Measurements from ENCODE around the gene TRABD2B. TPM values are rescaled to one million over a fixed set of nuclear protein-coding genes. Genes with fewer than 3 reads are reported as not detected.

TRABD2B gene
- total RNA-seq, 4 donors from 2014 or later = 0.83 to 2.6 (median 1.9) TPM

DNA sequence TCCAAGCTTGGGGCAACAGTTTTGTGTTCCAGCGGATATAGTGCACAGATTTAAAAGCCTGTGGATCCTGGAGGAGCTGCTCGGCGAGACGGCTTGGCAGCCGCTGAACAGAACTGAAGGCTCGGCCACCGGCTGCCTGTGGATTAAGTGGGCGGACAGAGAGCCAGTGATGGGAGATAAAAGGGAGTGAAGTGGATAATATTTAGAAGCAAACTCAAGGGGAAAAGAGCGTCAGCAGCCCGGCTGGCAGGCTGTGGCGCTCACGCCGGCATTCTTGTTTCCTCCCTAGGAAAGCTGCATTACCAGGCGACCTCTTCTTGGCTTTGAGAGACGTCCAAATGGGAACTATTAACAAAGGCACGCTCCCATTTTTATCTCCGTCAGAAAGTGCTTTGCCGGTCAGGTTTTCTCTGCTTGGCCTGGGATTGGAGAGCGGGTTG lies 10.4 kb downstream of the TRABD2B start:
- H3K9me3 ChIP-seq = no peaks in the 10 kb centered on the region
- no peaks in the 10 kb centered on the region for H3K36me3 ChIP-seq
- H3K4me1 ChIP-seq = peaks cover 17% of the 10 kb centered on the region
- no peak for DNase-seq (ENCODE audit: low spot score in 2 of 2)
- H3K27ac ChIP-seq = peak overlapping the region; percentile 25
- H3K4me3 ChIP-seq = peak overlapping the region; percentile 5
- H3K27me3 ChIP-seq = peaks cover 7% of the 10 kb centered on the region
- TF ChIP-seq, protein P1, sequence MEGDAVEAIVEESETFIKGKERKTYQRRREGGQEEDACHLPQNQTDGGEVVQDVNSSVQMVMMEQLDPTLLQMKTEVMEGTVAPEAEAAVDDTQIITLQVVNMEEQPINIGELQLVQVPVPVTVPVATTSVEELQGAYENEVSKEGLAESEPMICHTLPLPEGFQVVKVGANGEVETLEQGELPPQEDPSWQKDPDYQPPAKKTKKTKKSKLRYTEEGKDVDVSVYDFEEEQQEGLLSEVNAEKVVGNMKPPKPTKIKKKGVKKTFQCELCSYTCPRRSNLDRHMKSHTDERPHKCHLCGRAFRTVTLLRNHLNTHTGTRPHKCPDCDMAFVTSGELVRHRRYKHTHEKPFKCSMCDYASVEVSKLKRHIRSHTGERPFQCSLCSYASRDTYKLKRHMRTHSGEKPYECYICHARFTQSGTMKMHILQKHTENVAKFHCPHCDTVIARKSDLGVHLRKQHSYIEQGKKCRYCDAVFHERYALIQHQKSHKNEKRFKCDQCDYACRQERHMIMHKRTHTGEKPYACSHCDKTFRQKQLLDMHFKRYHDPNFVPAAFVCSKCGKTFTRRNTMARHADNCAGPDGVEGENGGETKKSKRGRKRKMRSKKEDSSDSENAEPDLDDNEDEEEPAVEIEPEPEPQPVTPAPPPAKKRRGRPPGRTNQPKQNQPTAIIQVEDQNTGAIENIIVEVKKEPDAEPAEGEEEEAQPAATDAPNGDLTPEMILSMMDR (IDR thresholded peaks at IDR 0.05) = no peak
- TF ChIP-seq POLR2AphosphoS5 (IDR thresholded peaks at IDR 0.05) = no peak
- 39% methylated on average over 19 of the region's 19 CpGs for WGBS

DNA sequence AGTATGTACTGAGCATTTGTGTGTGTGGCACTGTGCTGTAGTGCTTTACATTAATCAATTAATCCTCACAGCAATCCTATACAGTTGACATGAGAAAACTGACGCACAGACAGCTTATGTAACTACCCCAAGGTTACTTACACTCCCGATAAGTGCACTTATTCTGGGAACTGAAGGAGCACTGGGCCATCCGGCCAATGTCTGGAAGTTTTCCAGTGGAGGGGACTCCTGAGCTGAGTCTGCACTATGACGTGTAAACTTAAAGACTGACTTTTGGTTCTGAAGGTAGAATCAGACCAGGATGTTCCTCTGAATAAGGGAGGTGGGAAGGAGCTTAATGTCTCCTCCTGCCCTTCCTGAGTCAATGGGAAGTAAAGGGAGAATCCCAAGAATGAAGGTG lies 12.2 kb downstream of the TRABD2B start:
- Histone ChIP-seq H3K9me3 (no peaks in the 10 kb centered on the region), H3K27me3 (peaks cover 7% of the 10 kb centered on the region), H3K4me3 (no peak overlapping the region), H3K36me3 (no peaks in the 10 kb centered on the region), H3K4me1 (peaks cover 11% of the 10 kb centered on the region), H3K27ac (no peak overlapping the region)
- TF ChIP-seq POLR2A (IDR thresholded peaks at IDR 0.05) (no peak), EP300 (IDR thresholded peaks at IDR 0.05) (no peak), POLR2AphosphoS5 (IDR thresholded peaks at IDR 0.05) (no peak)
- TF ChIP-seq, protein P1 (IDR thresholded peaks at IDR 0.05) = no peak
- no peak for DNase-seq (ENCODE audit: low spot score in 2 of 2)
- WGBS = 96% methylated on average over 4 of the region's 4 CpGs

DNA sequence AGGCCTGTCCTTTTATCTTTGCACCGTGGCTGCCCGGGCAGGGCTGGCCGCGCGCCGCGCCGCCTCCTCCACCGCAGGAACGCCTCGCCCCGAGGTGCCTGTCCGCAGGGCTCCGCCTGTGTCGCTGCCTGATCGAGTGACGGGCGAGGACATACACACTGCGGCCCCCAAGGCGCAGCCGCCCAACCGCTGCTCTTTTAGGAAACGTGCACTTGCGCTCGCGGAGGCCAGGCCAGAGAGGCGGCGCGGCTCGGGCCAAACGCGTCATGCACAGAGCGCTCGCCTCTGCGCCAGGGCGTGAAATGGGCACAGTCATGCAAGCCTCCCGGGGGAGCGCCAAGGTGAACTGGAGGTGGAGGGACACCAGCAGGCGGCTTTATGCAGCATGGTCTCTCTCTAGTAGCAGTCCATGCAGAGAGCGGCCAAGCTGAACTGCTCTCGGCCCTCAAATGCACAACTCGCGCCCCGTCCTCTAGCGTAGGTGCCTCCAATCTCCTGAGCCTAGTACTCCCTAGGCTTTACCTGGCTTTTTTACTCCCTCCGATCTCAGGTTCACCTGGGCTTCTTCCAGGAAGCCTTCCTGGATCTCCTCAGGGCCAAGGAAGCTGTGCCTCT lies 12.9 kb downstream of the TRABD2B start:
- WGBS = 57% methylated on average over 38 of the region's 46 CpGs

DNA sequence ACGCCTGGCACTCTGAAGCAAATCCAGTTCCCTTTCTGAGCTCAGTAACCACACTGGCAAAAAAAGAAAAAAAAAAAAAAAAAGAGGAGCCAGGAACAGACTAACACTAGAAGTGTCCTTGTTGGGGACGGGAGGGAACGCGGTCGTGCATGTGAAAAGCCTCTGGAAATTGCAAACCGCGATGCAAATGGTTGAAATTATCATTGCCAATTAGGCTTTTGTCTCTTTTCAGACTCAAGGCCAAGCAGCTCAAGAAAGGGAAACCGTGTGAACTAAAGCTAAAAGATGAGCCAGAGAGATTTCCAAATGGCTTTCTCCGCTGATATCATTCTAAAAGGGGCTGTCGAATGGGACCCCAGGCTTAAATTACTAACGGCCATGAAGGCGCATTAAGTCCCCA lies 13.5 kb downstream of the TRABD2B start:
- no peak for DNase-seq (ENCODE audit: low spot score in 2 of 2)
- Histone ChIP-seq H3K36me3 (no peaks in the 10 kb centered on the region), H3K4me1 (peaks cover 11% of the 10 kb centered on the region), H3K27ac (no peak overlapping the region), H3K9me3 (no peaks in the 10 kb centered on the region), H3K27me3 (peaks cover 7% of the 10 kb centered on the region), H3K4me3 (no peak overlapping the region)
- 68% methylated on average over 12 of the region's 12 CpGs for WGBS
- TF ChIP-seq EP300 (IDR thresholded peaks at IDR 0.05) (no peak), POLR2AphosphoS5 (IDR thresholded peaks at IDR 0.05) (no peak), POLR2A (IDR thresholded peaks at IDR 0.05) (no peak)
- TF ChIP-seq, protein P1 (IDR thresholded peaks at IDR 0.05) = no peak

More for the DNA sequence above, 12.9 kb downstream of the TRABD2B start:
- DNase-seq (ENCODE audit: low spot score in 2 of 2) = no peak
- Histone ChIP-seq H3K4me1 (peaks cover 11% of the 10 kb centered on the region), H3K27ac (no peak overlapping the region), H3K27me3 (peaks cover 7% of the 10 kb centered on the region), H3K36me3 (no peaks in the 10 kb centered on the region), H3K9me3 (no peaks in the 10 kb centered on the region), H3K4me3 (no peak overlapping the region)
- TF ChIP-seq POLR2AphosphoS5 (IDR thresholded peaks at IDR 0.05) (no peak), POLR2A (IDR thresholded peaks at IDR 0.05) (no peak), EP300 (IDR thresholded peaks at IDR 0.05) (no peak)
- TF ChIP-seq, protein P1 (IDR thresholded peaks at IDR 0.05) = no peak

DNA sequence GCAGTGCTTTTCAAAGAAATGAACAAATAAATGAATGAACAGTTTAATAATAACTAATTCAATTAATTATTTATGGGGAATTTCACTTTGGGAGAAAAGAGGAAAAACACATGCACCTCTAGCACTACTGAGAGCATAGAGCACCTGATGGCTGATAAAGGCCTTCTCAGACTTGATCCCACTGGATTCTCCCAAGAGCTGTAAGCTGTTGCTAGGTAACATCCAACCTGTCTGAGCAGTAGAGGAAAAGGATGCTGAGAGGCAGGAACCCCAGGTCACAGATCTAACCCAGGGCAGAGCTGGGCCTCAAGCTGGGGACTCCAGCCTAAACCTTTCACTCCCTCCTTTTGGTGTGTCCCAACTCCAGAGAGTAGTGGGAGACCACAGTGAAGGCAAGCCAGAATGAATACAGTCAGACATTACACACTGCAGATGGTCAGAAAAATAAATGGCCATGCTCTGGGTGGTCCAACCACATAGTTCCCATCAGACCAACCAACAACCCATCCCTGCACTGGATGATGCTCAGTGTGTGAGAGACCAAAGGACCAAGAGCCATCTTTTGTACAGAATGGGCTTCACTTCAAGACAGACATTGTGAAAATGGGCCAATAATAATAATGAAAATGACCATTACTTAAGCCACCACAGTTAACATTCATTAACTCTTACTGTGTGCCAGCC lies 15.4 kb downstream of the TRABD2B start:
- TF ChIP-seq POLR2A (IDR thresholded peaks at IDR 0.05) = no peak
- Histone ChIP-seq H3K4me1 (peaks cover 4% of the 10 kb centered on the region), H3K27ac (no peak overlapping the region), H3K27me3 (peaks cover 7% of the 10 kb centered on the region), H3K9me3 (no peaks in the 10 kb centered on the region), H3K4me3 (no peak overlapping the region), H3K36me3 (no peaks in the 10 kb centered on the region)
- DNase-seq (ENCODE audit: low spot score in 2 of 2) = no peak
